H1 (cell line): ENCODE data around the gene P2RX6. TPM values are rescaled to one million over a fixed set of nuclear protein-coding genes. Genes with fewer than 3 reads are reported as not detected.

Source experiments
- CTCF ChIA-PET: fragments of 300-600 bp; sonication (Branson Sonifier 250); formaldehyde crosslinking; loops from one replicate; lab custom pipeline; 2021; ENCODE audit not compliant: partially characterized antibody; lab: Charles Lee
- POLR2A ChIA-PET: fragments of 300-600 bp; sonication (Branson Sonifier 250); formaldehyde crosslinking; loops from one replicate; lab custom pipeline; 2021; ENCODE audit warnings: inconsistent platforms; ENCODE audit not compliant: partially characterized antibody; lab: Charles Lee
- DNase-seq, 2 experiments: peaks; one replicate each; pipeline versions ENCODE4 v3.0.0 to v3.0.0-alpha.2; 2010 to 2022; ENCODE audit warnings: low spot score in 2 of 2, low read depth in 1 of 2, mixed read lengths in 1 of 2
- FAIRE-seq: peaks from 2 replicates; lab custom pipeline; 2011; peaks lifted over from hg19 to GRCh38; lab: Jason Lieb, UNC
- H2AFZ ChIP-seq: 2 replicates; pipeline ENCODE4 v1.8.1; 2012; ENCODE audit warnings: low read length, inconsistent platforms
- H2AK5ac ChIP-seq: 2 replicates; pipeline ENCODE4 v1.6.1; 2013; ENCODE audit warnings: low read depth, low read length
- H2BK120ac ChIP-seq: replicated peaks from 2 replicates; pipeline ENCODE3; 2013; ENCODE audit warnings: low read depth, low read length, inconsistent platforms
- H2BK12ac ChIP-seq: 2 replicates; pipeline ENCODE4 v1.6.1; 2013; ENCODE audit warnings: low read depth, low read length
- H2BK15ac ChIP-seq: 2 replicates; pipeline ENCODE4 v1.6.1; 2013; ENCODE audit warnings: low read length
- H2BK20ac ChIP-seq: 2 replicates; pipeline ENCODE4 v1.6.1; 2013; ENCODE audit warnings: low read length
- H2BK5ac ChIP-seq: 2 replicates; pipeline ENCODE4 v1.6.1; 2013; ENCODE audit warnings: low read depth, low read length
- H3K14ac ChIP-seq: 2 replicates; pipeline ENCODE4 v1.6.1; 2013; ENCODE audit warnings: inconsistent platforms; ENCODE audit not compliant: insufficient read length
- H3K18ac ChIP-seq: 2 replicates; pipeline ENCODE4 v1.6.1; 2013; ENCODE audit warnings: low read length; ENCODE audit errors: extremely low read depth
- H3K23ac ChIP-seq: 2 replicates; pipeline ENCODE4 v1.6.1; 2013; ENCODE audit warnings: inconsistent platforms; ENCODE audit not compliant: insufficient read length
- H3K23me2 ChIP-seq: 2 replicates; pipeline ENCODE4 v1.6.1; 2013; ENCODE audit warnings: low read depth, low read length
- H3K27ac ChIP-seq: 2 replicates; pipeline ENCODE4 v1.6.1; 2011; ENCODE audit warnings: low read depth, low read length, inconsistent platforms
- H3K27me3 ChIP-seq, 4 experiments: replicated peaks in 1 of 4; 1 replicate in 1 of 4; 2 replicates in 3 of 4; pipeline versions ENCODE4 v1.6.1 to v1.8.1; 2011 to 2013; ENCODE audit warnings: low read length in 3 of 4, mild to moderate bottlenecking in 3 of 4, inconsistent platforms in 2 of 4, mixed read lengths in 2 of 4, moderate library complexity in 1 of 4; ENCODE audit not compliant: control insufficient read depth in 3 of 4, insufficient read depth in 3 of 4; ENCODE audit errors: extremely low read depth in 1 of 4
- H3K36me3 ChIP-seq, 4 experiments: 2 replicates each; pipeline versions ENCODE4 v1.6.1 to v1.8.1; 2011 to 2013; ENCODE audit warnings: mild to moderate bottlenecking in 4 of 4, low read length in 3 of 4, moderate library complexity in 2 of 4, control low read depth in 1 of 4, inconsistent platforms in 1 of 4; ENCODE audit not compliant: insufficient read depth in 4 of 4, control insufficient read depth in 2 of 4
- H3K4ac ChIP-seq: replicated peaks from 2 replicates; pipeline ENCODE3; 2013; ENCODE audit warnings: low read length, low read depth, mixed read lengths, inconsistent platforms; ENCODE audit not compliant: insufficient read length
- H3K4me1 ChIP-seq, 4 experiments: replicated peaks in 1 of 4; 1 replicate in 1 of 4; 2 replicates in 3 of 4; pipeline versions ENCODE4 v1.6.1 to v1.8.1; 2011 to 2013; ENCODE audit warnings: low read length in 3 of 4, inconsistent platforms in 2 of 4, mixed read lengths in 1 of 4; ENCODE audit not compliant: insufficient read depth in 4 of 4, control insufficient read depth in 3 of 4
- H3K4me2 ChIP-seq, 2 experiments: 2 replicates each; pipeline versions ENCODE4 v1.6.1 to v1.8.1; 2011 to 2013; ENCODE audit warnings: low read depth in 2 of 2, low read length in 2 of 2, control low read depth in 1 of 2, inconsistent platforms in 1 of 2, mild to moderate bottlenecking in 1 of 2; ENCODE audit not compliant: insufficient read depth in 1 of 2
- H3K4me3 ChIP-seq, 4 experiments: fragments of 200-600, 300-600 bp in 1 of 4; sonication (generic), shearing (Covaris generic), sonication (Bioruptor Twin) in 1 of 4; 2 replicates each; pipeline versions ENCODE4 v1.5.1 to v1.8.1; 2011 to 2016; ENCODE audit warnings: low read length in 4 of 4, low read depth in 3 of 4, control low read depth in 2 of 4, inconsistent platforms in 2 of 4, mild to moderate bottlenecking in 2 of 4, mixed read lengths in 1 of 4, moderate library complexity in 1 of 4; ENCODE audit not compliant: insufficient read depth in 2 of 4; ENCODE audit errors: extremely low read depth in 1 of 4
- H3K56ac ChIP-seq: replicated peaks from 2 replicates; pipeline ENCODE3; 2013; ENCODE audit warnings: low read depth, mild to moderate bottlenecking, mixed read lengths, low read length, inconsistent platforms; ENCODE audit not compliant: insufficient read length
- H3K79me1 ChIP-seq: 2 replicates; pipeline ENCODE4 v1.6.1; 2013; ENCODE audit warnings: low read depth, low read length, control low read depth
- H3K79me2 ChIP-seq, 2 experiments: 2 replicates each; pipeline versions ENCODE4 v1.6.1 to v1.8.1; 2012 to 2013; ENCODE audit warnings: low read length in 2 of 2, mild to moderate bottlenecking in 2 of 2, inconsistent platforms in 1 of 2; ENCODE audit not compliant: insufficient read depth in 2 of 2, control insufficient read depth in 1 of 2
- H3K9ac ChIP-seq, 4 experiments: replicated peaks in 1 of 4; 1 replicate in 1 of 4; 2 replicates in 3 of 4; pipeline versions ENCODE4 v1.6.1 to v1.8.1; 2011 to 2013; ENCODE audit warnings: low read depth in 3 of 4, low read length in 3 of 4, control low read depth in 2 of 4, mild to moderate bottlenecking in 2 of 4, moderate library complexity in 2 of 4, inconsistent platforms in 1 of 4; ENCODE audit errors: extremely low read depth in 1 of 4
- H3K9me3 ChIP-seq, 2 experiments: 2 replicates each; pipeline versions ENCODE4 v1.6.1 to v1.8.1; 2012 to 2013; ENCODE audit warnings: mild to moderate bottlenecking in 2 of 2, moderate library complexity in 2 of 2, control low read depth in 1 of 2, inconsistent platforms in 1 of 2, low read depth in 1 of 2, low read length in 1 of 2, mixed read lengths in 1 of 2; ENCODE audit not compliant: insufficient read depth in 2 of 2
- H4K20me1 ChIP-seq, 2 experiments: replicated peaks in 1 of 2; 2 replicates each; pipeline versions ENCODE3 to v1.8.1; 2011 to 2013; ENCODE audit warnings: inconsistent platforms in 2 of 2, low read length in 2 of 2, mild to moderate bottlenecking in 1 of 2; ENCODE audit not compliant: insufficient read depth in 2 of 2, control insufficient read depth in 1 of 2
- H4K5ac ChIP-seq: 2 replicates; pipeline ENCODE4 v1.6.1; 2013; ENCODE audit warnings: low read length, low read depth, mixed read lengths, inconsistent platforms; ENCODE audit not compliant: insufficient read length
- H4K8ac ChIP-seq: 2 replicates; pipeline ENCODE4 v1.8.0; 2013; ENCODE audit warnings: mild to moderate bottlenecking, moderate library complexity, low read length, inconsistent platforms; ENCODE audit not compliant: insufficient read depth; ENCODE audit errors: extremely low read depth
- H4K91ac ChIP-seq: replicated peaks from 2 replicates; pipeline ENCODE3; 2013; ENCODE audit warnings: low read length, mixed read lengths, inconsistent platforms; ENCODE audit not compliant: insufficient read length
- ASH2L ChIP-seq: fragments of 200-600, 300-600 bp; sonication (generic); IDR thresholded peaks from one replicate; pipeline ENCODE4 v1.7.1; 2017; ENCODE audit warnings: low read length
- GABPA ChIP-seq: IDR thresholded peaks from 2 replicates; pipeline ENCODE4 v1.6.1; 2011; ENCODE audit warnings: mild to moderate bottlenecking, low read length, moderate library complexity, borderline replicate concordance; ENCODE audit not compliant: insufficient read depth
- RBBP5 ChIP-seq: IDR thresholded peaks from 2 replicates; pipeline ENCODE4 v1.7.1; 2012; ENCODE audit warnings: low read depth, mild to moderate bottlenecking, inconsistent platforms, low read length, moderate library complexity, borderline replicate concordance
- TCF12 ChIP-seq: IDR thresholded peaks from 2 replicates; pipeline ENCODE4 v1.6.1; 2011; ENCODE audit warnings: low read depth, mild to moderate bottlenecking, low read length
- WGBS, 2 experiments: shearing (Covaris generic) in 1 of 2; methylation state at CpG; one replicate each; pipeline versions ENCODE4 v1.1.6 to v1.1.7; 2013 to 2015; ENCODE audit warnings: low lambda C conversion rate in 2 of 2, mixed read lengths in 2 of 2, inconsistent platforms in 1 of 2, low coverage in 1 of 2, missing lambda C conversion rate in 1 of 2; ENCODE audit not compliant: insufficient replicate concordance in 2 of 2, insufficient coverage in 1 of 2, insufficient read length in 1 of 2; ENCODE audit errors: extremely low coverage in 1 of 2, missing lambda C conversion rate in 1 of 2; 5-methylcytosine and 5-hydroxymethylcytosine counted together
- polyA plus RNA-seq, 7 experiments: library from polyadenylated mRNA; depleted of rRNA in 3 of 7; stranded (reverse) in 5 of 7; unstranded in 2 of 7; fragments of >200 nt in 5 of 7; fragments of 200-250 nt in 2 of 7; gene quantifications; 1 replicate in 5 of 7; 2 replicates in 1 of 7; 4 replicates in 1 of 7; pipeline versions ENCODE4 v1.2.1 to v1.2.3, GENCODE V29; 2011 to 2013; ENCODE audit warnings: missing spikeins in 2 of 7, mixed read lengths in 2 of 7
- total RNA-seq: library from RNA; stranded (reverse); fragmentation: NEBNext Ultra II Directional; extraction: Animal tissue kit (Norgen Biotek cat#: 25700); gene quantifications from 2 replicates; pipeline ENCODE4 v1.2.1, GENCODE V29; 2021

The P2RX6 gene
- total and polyA plus RNA-seq, 2 of the 8 experiments (the other 6 are each of a cell fraction or from before 2014, with no cell fraction given): 0.09 TPM; not detected in 1

- no peak overlapping the region for H2BK12ac ChIP-seq
- H3K79me2 ChIP-seq: no peaks in the 10 kb centered on the region
- no peak overlapping the region for H2AK5ac ChIP-seq
- WGBS, 2 experiments: 93% methylated on average over 9 of the region's 14 CpGs; no CpG with 5 or more reads in 1 of the 2 experiments
- H3K27me3 ChIP-seq: peaks cover 0 to 2% (median 1%) of the 10 kb centered on the region in 4 experiments; a peak in 4 of 7 replicates
- no peak overlapping the region for H4K91ac ChIP-seq
- no peak for FAIRE-seq
- H3K4ac ChIP-seq: no peak overlapping the region
- H2AFZ ChIP-seq: no peak overlapping the region
- peaks cover 0 to 5% (median 0%) of the 10 kb centered on the region in 4 experiments; a peak in 2 of 7 replicates for H3K4me1 ChIP-seq
- H3K18ac ChIP-seq: no peak overlapping the region
- H3K4me3 ChIP-seq: no peak overlapping the region
- H3K27ac ChIP-seq: no peak overlapping the region
- H3K4me2 ChIP-seq: no peak overlapping the region
- H3K56ac ChIP-seq: no peak overlapping the region
- DNase-seq: no peak
- H4K8ac ChIP-seq: no peak overlapping the region
- no peaks in the 10 kb centered on the region for H3K79me1 ChIP-seq
- peaks cover 0 to 7% (median 2%) of the 10 kb centered on the region in 4 experiments; a peak in 3 of 8 replicates for H3K36me3 ChIP-seq
- H4K20me1 ChIP-seq: peaks cover 0 to 8% of the 10 kb centered on the region in 2 experiments
- H4K5ac ChIP-seq: no peak overlapping the region
- H3K14ac ChIP-seq: no peak overlapping the region
- no peak overlapping the region for H3K23ac ChIP-seq
- CTCF ChIA-PET: interaction anchor here (0.7 to 2.0 kb wide), 3 partner anchors 11 to 24 kb away, joined by 3 to 5 read pairs (median 3); no protein-coding TSS in a partner anchor
- POLR2A ChIA-PET: interaction anchor here (0.7 kb wide), 1 partner anchor 8 kb away, joined by 4 read pairs; no protein-coding TSS in a partner anchor
- no peak overlapping the region for H2BK15ac ChIP-seq
- H2BK5ac ChIP-seq: no peak overlapping the region
- H2BK120ac ChIP-seq: no peak overlapping the region
- H3K9me3 ChIP-seq: no peaks in the 10 kb centered on the region
- no peak overlapping the region for H2BK20ac ChIP-seq
- peaks cover 1% of the 10 kb centered on the region for H3K23me2 ChIP-seq
- H3K9ac ChIP-seq: no peak overlapping the region
- no peak for TF ChIP-seq ASH2L
- TF ChIP-seq RBBP5: no peak
- no peak for TF ChIP-seq TCF12
- no peak for TF ChIP-seq GABPA
Observed at GRCh38 chr22:20987375-20987774, 27.6 kb upstream of the P2RX6 start.
